IMR-90 (cell line): ENCODE data around the gene CD177. TPM values are rescaled to one million over a fixed set of nuclear protein-coding genes. Genes with fewer than 3 reads are reported as not detected.

ENCODE experiments used
- ATAC-seq: fragments of 200-7000 bp; cut with Tn5 transposase; 2 replicates; pipeline ENCODE4 v1.9.1; 2020; ENCODE audit warnings: low read depth, mild to moderate bottlenecking, moderate library complexity
- BruUV-seq: library from RNA; stranded (reverse); fragments of 400-500 nt; replicated peaks from 2 replicates; lab custom pipeline; 2021; lab: Mats Ljungman, UMichigan
- CTCF ChIA-PET: fragments of 300-600 bp; formaldehyde crosslinking; extraction: SDS; loops from one replicate; lab custom pipeline; 2021; ENCODE audit warnings: antibody characterized with exemption; lab: Yijun Ruan, JAX
- POLR2A ChIA-PET: fragments of 300-600 bp; sonication (Branson Sonifier 250); formaldehyde crosslinking; loops from one replicate; lab custom pipeline; 2022; ENCODE audit warnings: antibody characterized with exemption; ENCODE audit not compliant: unreplicated experiment; lab: Charles Lee
- DNase-seq: peaks from one replicate; pipeline ENCODE4 v3.0.0; 2013
- H2AFZ ChIP-seq: replicated peaks from 2 replicates; pipeline ENCODE3; 2013; ENCODE audit warnings: low read length, mild to moderate bottlenecking; ENCODE audit not compliant: poor library complexity
- H2AK5ac ChIP-seq: 2 replicates; pipeline ENCODE4 v1.6.1; 2013; ENCODE audit warnings: low read depth, low read length, inconsistent platforms
- H2AK9ac ChIP-seq: replicated peaks from 2 replicates; pipeline ENCODE3; 2013; ENCODE audit warnings: mild to moderate bottlenecking, low read depth, low read length, moderate library complexity; ENCODE audit not compliant: poor library complexity
- H2BK120ac ChIP-seq: 2 replicates; pipeline ENCODE4 v1.6.1; 2013; ENCODE audit warnings: low read depth, low read length, inconsistent platforms
- H2BK15ac ChIP-seq: 3 replicates; pipeline ENCODE4 v1.6.1; 2013; ENCODE audit warnings: low read depth, low read length, inconsistent platforms
- H2BK20ac ChIP-seq: 2 replicates; pipeline ENCODE4 v1.6.1; 2013; ENCODE audit warnings: low read depth, mild to moderate bottlenecking, inconsistent platforms, low read length, moderate library complexity
- H2BK5ac ChIP-seq: 2 replicates; pipeline ENCODE4 v1.6.1; 2013; ENCODE audit warnings: mild to moderate bottlenecking, low read depth, low read length, inconsistent platforms; ENCODE audit not compliant: poor library complexity, severe bottlenecking
- H3K14ac ChIP-seq: replicated peaks from 2 replicates; pipeline ENCODE4 v1.6.1; 2013; ENCODE audit warnings: low read depth, low read length, inconsistent platforms
- H3K18ac ChIP-seq: 2 replicates; pipeline ENCODE4 v1.6.1; 2013; ENCODE audit warnings: low read depth, low read length, control low read depth
- H3K23ac ChIP-seq: 2 replicates; pipeline ENCODE4 v1.6.1; 2013; ENCODE audit warnings: low read depth, low read length, inconsistent platforms
- H3K27ac ChIP-seq: 2 replicates; pipeline ENCODE4 v1.5.1; 2013; ENCODE audit warnings: mild to moderate bottlenecking, control low read depth, low read length; ENCODE audit not compliant: insufficient read depth
- H3K27me3 ChIP-seq: 2 replicates; pipeline ENCODE4 v1.6.1; 2013; ENCODE audit warnings: low read length; ENCODE audit not compliant: control insufficient read depth, insufficient read depth
- H3K36me3 ChIP-seq: 2 replicates; pipeline ENCODE4 v1.6.1; 2013; ENCODE audit warnings: low read length, mixed read lengths; ENCODE audit not compliant: control insufficient read depth, insufficient read depth
- H3K4ac ChIP-seq: 2 replicates; pipeline ENCODE4 v1.6.1; 2013; ENCODE audit warnings: low read depth, low read length, inconsistent platforms
- H3K4me1 ChIP-seq: 2 replicates; pipeline ENCODE4 v1.6.1; 2013; ENCODE audit warnings: low read length, mixed read lengths; ENCODE audit not compliant: control insufficient read depth, insufficient read depth
- H3K4me2 ChIP-seq: 2 replicates; pipeline ENCODE4 v1.6.1; 2013; ENCODE audit warnings: low read depth, mild to moderate bottlenecking, control low read depth, low read length, moderate library complexity
- H3K4me3 ChIP-seq: 2 replicates; pipeline ENCODE4 v1.5.1; 2013; ENCODE audit warnings: low read depth, mild to moderate bottlenecking, control low read depth, low read length, moderate library complexity; ENCODE audit not compliant: insufficient read depth
- H3K56ac ChIP-seq: 2 replicates; pipeline ENCODE4 v1.6.1; 2013; ENCODE audit warnings: low read length, inconsistent platforms; ENCODE audit not compliant: insufficient read depth; ENCODE audit errors: extremely low read depth
- H3K79me1 ChIP-seq, 2 experiments: 2 replicates each; pipeline ENCODE4 v1.6.1; 2013; ENCODE audit warnings: low read length in 2 of 2, inconsistent platforms in 1 of 2, low read depth in 1 of 2
- H3K9ac ChIP-seq: 2 replicates; pipeline ENCODE4 v1.6.1; 2013; ENCODE audit warnings: low read depth, low read length, control low read depth
- H3K9me1 ChIP-seq: 2 replicates; pipeline ENCODE4 v1.6.1; 2013; ENCODE audit warnings: low read length, inconsistent platforms; ENCODE audit not compliant: insufficient read depth
- H3K9me3 ChIP-seq: 2 replicates; pipeline ENCODE4 v1.6.1; 2013; ENCODE audit warnings: low read length; ENCODE audit not compliant: control insufficient read depth, insufficient read depth
- H4K20me1 ChIP-seq: 2 replicates; pipeline ENCODE4 v1.6.1; 2013; ENCODE audit warnings: low read length, inconsistent platforms; ENCODE audit not compliant: insufficient read depth
- H4K5ac ChIP-seq: 2 replicates; pipeline ENCODE4 v1.6.1; 2013; ENCODE audit warnings: mild to moderate bottlenecking, low read depth, low read length, control low read depth
- H4K8ac ChIP-seq, 2 experiments: 2 replicates each; pipeline ENCODE4 v1.6.1; 2013; ENCODE audit warnings: low read depth in 2 of 2, low read length in 2 of 2, control low read depth in 1 of 2, inconsistent platforms in 1 of 2
- H4K91ac ChIP-seq: 2 replicates; pipeline ENCODE4 v1.6.1; 2013; ENCODE audit warnings: low read depth, low read length, inconsistent platforms; ENCODE audit not compliant: insufficient read depth
- CTCF ChIP-seq: conservative IDR thresholded peaks from 2 replicates; pipeline ENCODE4 v1.5.1; 2012; ENCODE audit warnings: mild to moderate bottlenecking, low read depth, low read length, improper control_type of control experiment
- NFE2L2 ChIP-seq: fragments of 150-350 bp; IDR thresholded peaks from 2 replicates; pipeline ENCODE4 v1.6.1; 2016; ENCODE audit warnings: low read depth, mild to moderate bottlenecking, low read length
- POLR2A ChIP-seq: IDR thresholded peaks from 2 replicates; pipeline ENCODE4 v1.6.1; 2012; ENCODE audit warnings: mild to moderate bottlenecking, low read depth, low read length
- RAD21 ChIP-seq: IDR thresholded peaks from 2 replicates; pipeline ENCODE4 v1.6.1; 2012; ENCODE audit warnings: low read length, improper control_type of control experiment
- RCOR1 ChIP-seq: IDR thresholded peaks from 2 replicates; pipeline ENCODE4 v1.6.1; 2012; ENCODE audit warnings: mild to moderate bottlenecking, low read length, improper control_type of control experiment; ENCODE audit not compliant: insufficient replicate concordance
- SMC3 ChIP-seq: fragments of 150-350 bp; IDR thresholded peaks from 2 replicates; pipeline ENCODE4 v1.6.1; 2016; ENCODE audit warnings: low read depth, mild to moderate bottlenecking, antibody characterized with exemption, low read length, moderate library complexity
- WGBS, 2 experiments: methylation state at CpG; one replicate each; pipeline versions ENCODE4 v1.1.5 to v1.1.7; 2013; ENCODE audit warnings: missing lambda C conversion rate in 2 of 2; ENCODE audit not compliant: insufficient read length in 1 of 2; ENCODE audit errors: extremely low coverage in 2 of 2; 5-methylcytosine and 5-hydroxymethylcytosine counted together
- dilution Hi-C: fragments of 300-500 bp; cut with HindIII; formaldehyde crosslinking; loops from one replicate; pipeline ENCODE4 v1.14.3; 2018; ENCODE audit warnings: low sequenced_read_pairs; ENCODE audit not compliant: unreplicated experiment
- in situ Hi-C: fragments of 300-500 bp; cut with MboI; formaldehyde crosslinking; loops from 3 replicates; pipeline ENCODE4 v1.14.3; 2019; ENCODE audit warnings: low sequenced_read_pairs, inconsistent platforms, mixed read lengths
- intact Hi-C: fragments of 100-400 bp; cut with micrococcal nuclease; formaldehyde crosslinking; loops from 2 replicates; pipeline ENCODE4 v1.10.0; 2022
- polyA plus RNA-seq, 3 experiments: library from polyadenylated mRNA; depleted of rRNA; stranded (reverse); fragments of >200 nt; gene quantifications; 2 replicates each; pipeline ENCODE4 v1.2.3, GENCODE V29; 2012; ENCODE audit warnings: low replicate concordance in 1 of 3
- total RNA-seq: library from RNA; depleted of rRNA; stranded (reverse); fragments of >200 nt; gene quantifications from 2 replicates; pipeline ENCODE4 v1.2.3, GENCODE V29; 2012

Gene CD177
- total and polyA plus RNA-seq, 2 of the 4 experiments (the other 2 are of a cell fraction): 0.14 TPM; not detected in 1

- H2BK5ac ChIP-seq: no peak overlapping the region
- H2BK15ac ChIP-seq: no peak overlapping the region
- intact Hi-C loops (loop anchor here (1.0 kb wide), 1 partner anchor 212 kb away; no protein-coding TSS in a partner anchor), dilution Hi-C loops (no loop called here), in situ Hi-C loops (no loop called here)
- no peak overlapping the region for H3K23ac ChIP-seq
- BruUV-seq: no TSS peak
- ATAC-seq (peak; percentile 90), DNase-seq (peak; percentile 45)
- no peak overlapping the region for H3K4me3 ChIP-seq
- no peak overlapping the region for H3K4me2 ChIP-seq
- H3K79me1 ChIP-seq: no peaks in the 10 kb centered on the region
- no peak overlapping the region for H3K56ac ChIP-seq
- no peak overlapping the region for H3K9ac ChIP-seq
- H3K27ac ChIP-seq: no peak overlapping the region
- 71% methylated on average over 12 of the region's 27 CpGs; no CpG with 5 or more reads in 1 of the 2 experiments for WGBS, 2 experiments
- no peak overlapping the region for H4K5ac ChIP-seq
- POLR2A ChIA-PET: no interaction called here
- no peak overlapping the region for H4K8ac ChIP-seq
- H3K9me1 ChIP-seq: no peaks in the 10 kb centered on the region
- H2AK5ac ChIP-seq: no peak overlapping the region
- H2BK120ac ChIP-seq: no peak overlapping the region
- H2AFZ ChIP-seq: peak overlapping the region; percentile 27
- no peaks in the 10 kb centered on the region for H4K20me1 ChIP-seq
- no peak overlapping the region for H3K4ac ChIP-seq
- no peaks in the 10 kb centered on the region for H3K4me1 ChIP-seq
- H3K36me3 ChIP-seq: no peaks in the 10 kb centered on the region
- H2BK20ac ChIP-seq: no peak overlapping the region
- H3K18ac ChIP-seq: no peak overlapping the region
- no peak overlapping the region for H3K14ac ChIP-seq
- CTCF ChIA-PET: no interaction called here
- H4K91ac ChIP-seq: no peak overlapping the region
- no peak overlapping the region for H2AK9ac ChIP-seq
- TF ChIP-seq RCOR1: no peak
- TF ChIP-seq RAD21: peak; percentile 66
- peak; percentile 55 for TF ChIP-seq CTCF
- TF ChIP-seq POLR2A: no peak
- no peak for TF ChIP-seq NFE2L2
- peak; percentile 51 for TF ChIP-seq SMC3
- no peaks in the 10 kb centered on the region for H3K9me3 ChIP-seq
- H3K27me3 ChIP-seq: peaks cover 16% of the 10 kb centered on the region
Measured at GRCh38 chr19:43316591-43317319, 36.7 kb upstream of the CD177 start.
